Kidney (tissue), 14 donors: ENCODE results near the gene C12orf75. TPM values are rescaled to one million over a fixed set of nuclear protein-coding genes. Genes with fewer than 3 reads are reported as not detected.

Experiments used
- DNase-seq, 5 donors: peaks; one replicate each; pipeline ENCODE4 v3.0.0-alpha.2; 2013 to 2020
- FAIRE-seq: peaks from 2 replicates; lab custom pipeline; 2012; peaks lifted over from hg19 to GRCh38; lab: Jason Lieb, UNC
- H3K27ac ChIP-seq, 2 donors: one replicate each; pipeline ENCODE4 v1.7.0; 2013; ENCODE audit warnings: low read depth in 2 of 2, low read length in 2 of 2, inconsistent platforms in 1 of 2
- H3K27me3 ChIP-seq: one replicate; pipeline ENCODE4 v1.7.1; 2013; ENCODE audit warnings: low read length, inconsistent platforms; ENCODE audit not compliant: control insufficient read depth, insufficient read depth
- H3K36me3 ChIP-seq, 3 donors: one replicate each; pipeline versions ENCODE4 v1.7.0 to v1.7.1; 2013; ENCODE audit warnings: low read length in 3 of 3, control low read depth in 1 of 3, inconsistent platforms in 1 of 3; ENCODE audit not compliant: insufficient read depth in 3 of 3, control insufficient read depth in 2 of 3
- H3K4me1 ChIP-seq, 3 donors: one replicate each; pipeline versions ENCODE4 v1.7.0 to v1.7.1; 2013; ENCODE audit warnings: low read length in 3 of 3, inconsistent platforms in 1 of 3, low read depth in 1 of 3; ENCODE audit not compliant: control insufficient read depth in 2 of 3, insufficient read depth in 2 of 3
- H3K4me3 ChIP-seq, 3 donors: one replicate each; pipeline versions ENCODE4 v1.7.0 to v1.8.1; 2013; ENCODE audit warnings: low read length in 3 of 3, control low read depth in 1 of 3, inconsistent platforms in 1 of 3
- H3K9ac ChIP-seq, 3 donors: one replicate each; pipeline versions ENCODE4 v1.7.0 to v1.7.1; 2013; ENCODE audit warnings: low read length in 3 of 3, control low read depth in 1 of 3, inconsistent platforms in 1 of 3
- H3K9me3 ChIP-seq, 3 donors: one replicate each; pipeline versions ENCODE4 v1.7.0 to v1.7.1; 2013; ENCODE audit warnings: low read length in 3 of 3, control low read depth in 1 of 3, inconsistent platforms in 1 of 3; ENCODE audit not compliant: control insufficient read depth in 2 of 3, insufficient read depth in 1 of 3
- intact Hi-C: fragments of 100-400 bp; cut with DNase I; formaldehyde crosslinking; loops from one replicate; pipeline ENCODE4 v1.11.1; 2022
- polyA plus RNA-seq: library from polyadenylated mRNA; stranded (reverse); fragments of 350-450 nt; fragmentation: Illumina TruSeq; extraction: RNeasy Lipid Tissue Mini Kit (QIAGEN cat#74804); gene quantifications from one replicate; pipeline ENCODE4 v1.2.3, GENCODE V29; 2014; ENCODE audit warnings: low read depth, low replicate concordance; ENCODE audit not compliant: insufficient read depth
- total RNA-seq: library from RNA; stranded (reverse); fragmentation: NEBNext Ultra II Directional; extraction: Animal tissue kit (Norgen Biotek cat#: 25700); gene quantifications from one replicate; pipeline ENCODE4 v1.2.1, GENCODE V29; 2021
- TF ChIP-seq, protein P1 (sequence below): IDR thresholded peaks from 3 replicates; pipeline ENCODE4 v1.5.1; 2012; ENCODE audit warnings: mild to moderate bottlenecking, moderate library complexity, borderline replicate concordance; ENCODE audit not compliant: insufficient read depth; ENCODE audit errors: extremely low read depth
- donor health status: control.
- donor health status: control.
- donor health status: control.
- donor health status: control.
- donor health status: control.
- donor health status: DM: yes; HTN: yes; CAD: no.
- donor health status: Normal renal cell carcinoma (clear cell type).

Gene C12orf75
- total and polyA plus RNA-seq, 2 donors from 2014 or later = 107 to 127 TPM

DNA sequence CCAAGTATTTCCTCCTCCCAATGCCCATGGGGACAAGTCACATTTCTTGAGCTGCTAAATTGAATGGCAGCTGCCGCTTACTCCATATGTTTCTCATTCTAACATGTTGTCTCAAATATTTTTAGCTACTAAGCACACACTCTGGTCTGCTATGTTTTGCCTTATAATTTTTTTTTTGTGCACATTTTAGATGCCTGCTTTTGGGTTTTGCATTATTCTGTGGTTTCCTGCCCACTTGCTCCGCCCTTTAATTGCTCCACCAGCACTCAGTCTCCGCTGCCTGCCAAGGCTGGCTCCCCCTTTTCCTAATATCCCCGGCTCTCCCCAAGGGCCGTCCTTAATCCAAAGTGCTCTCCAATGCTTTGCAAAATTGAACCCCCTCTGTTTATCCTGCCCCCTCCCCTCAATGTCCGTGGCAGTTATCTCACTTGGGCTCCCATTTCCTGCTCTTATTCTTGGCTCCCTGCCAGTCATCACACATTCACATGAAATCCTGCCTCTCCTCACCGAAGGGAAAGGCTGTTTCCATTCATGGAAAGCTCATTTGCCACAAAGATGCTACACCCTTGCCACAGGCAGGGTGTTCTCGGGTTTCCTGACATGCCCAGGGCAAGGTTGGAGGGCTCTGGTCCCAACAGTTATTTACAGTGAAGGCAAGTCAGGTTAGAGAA lies 79.4 kb downstream of the C12orf75 start:
- Histone ChIP-seq H3K4me1 (no peaks in the 10 kb centered on the region), H3K9ac (no peak overlapping the region), H3K36me3 (no peaks in the 10 kb centered on the region), H3K9me3 (no peaks in the 10 kb centered on the region), H3K27ac (no peak overlapping the region), H3K27me3 (no peaks in the 10 kb centered on the region), H3K4me3 (no peak overlapping the region)
- DNase-seq = peak in 4 of 5 donors; percentile 53 to 92 (median 70)
- FAIRE-seq = no peak
- intact Hi-C loops = no loop called here
- TF ChIP-seq, protein P1, sequence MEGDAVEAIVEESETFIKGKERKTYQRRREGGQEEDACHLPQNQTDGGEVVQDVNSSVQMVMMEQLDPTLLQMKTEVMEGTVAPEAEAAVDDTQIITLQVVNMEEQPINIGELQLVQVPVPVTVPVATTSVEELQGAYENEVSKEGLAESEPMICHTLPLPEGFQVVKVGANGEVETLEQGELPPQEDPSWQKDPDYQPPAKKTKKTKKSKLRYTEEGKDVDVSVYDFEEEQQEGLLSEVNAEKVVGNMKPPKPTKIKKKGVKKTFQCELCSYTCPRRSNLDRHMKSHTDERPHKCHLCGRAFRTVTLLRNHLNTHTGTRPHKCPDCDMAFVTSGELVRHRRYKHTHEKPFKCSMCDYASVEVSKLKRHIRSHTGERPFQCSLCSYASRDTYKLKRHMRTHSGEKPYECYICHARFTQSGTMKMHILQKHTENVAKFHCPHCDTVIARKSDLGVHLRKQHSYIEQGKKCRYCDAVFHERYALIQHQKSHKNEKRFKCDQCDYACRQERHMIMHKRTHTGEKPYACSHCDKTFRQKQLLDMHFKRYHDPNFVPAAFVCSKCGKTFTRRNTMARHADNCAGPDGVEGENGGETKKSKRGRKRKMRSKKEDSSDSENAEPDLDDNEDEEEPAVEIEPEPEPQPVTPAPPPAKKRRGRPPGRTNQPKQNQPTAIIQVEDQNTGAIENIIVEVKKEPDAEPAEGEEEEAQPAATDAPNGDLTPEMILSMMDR = no peak

GRCh38 chr12:105413911-105414487 lies 83.5 kb downstream of the C12orf75 start:
- FAIRE-seq = no peak
- H3K9me3 ChIP-seq = no peaks in the 10 kb centered on the region
- H3K27ac ChIP-seq = no peak overlapping the region
- H3K36me3 ChIP-seq = no peaks in the 10 kb centered on the region
- TF ChIP-seq, protein P1 = no peak
- no peaks in the 10 kb centered on the region for H3K4me1 ChIP-seq
- no peak overlapping the region for H3K9ac ChIP-seq
- H3K27me3 ChIP-seq = no peaks in the 10 kb centered on the region
- H3K4me3 ChIP-seq = no peak overlapping the region
- DNase-seq = no peak
- intact Hi-C loops = no loop called here

- H3K4me1 ChIP-seq = no peaks in the 10 kb centered on the region
- H3K36me3 ChIP-seq = no peaks in the 10 kb centered on the region
- H3K9ac ChIP-seq = no peak overlapping the region
- DNase-seq (no peak), FAIRE-seq (no peak)
- H3K27me3 ChIP-seq = no peaks in the 10 kb centered on the region
- no peaks in the 10 kb centered on the region for H3K9me3 ChIP-seq
- no peak overlapping the region for H3K27ac ChIP-seq
- TF ChIP-seq, protein P1 = no peak
- H3K4me3 ChIP-seq = no peak overlapping the region
- intact Hi-C loops = no loop called here
Observed at GRCh38 chr12:105417732-105418131, 87.2 kb downstream of the C12orf75 start.
